H1 (cell line): ENCODE results near the gene NAALADL1. TPM values are rescaled to one million over a fixed set of nuclear protein-coding genes. Genes with fewer than 3 reads are reported as not detected.

Experiments
- CHD1 ChIP-seq: IDR thresholded peaks from 2 replicates; pipeline ENCODE4 v1.6.1; 2012; ENCODE audit warnings: low read depth, low read length, improper control_type of control experiment
- CTCF ChIP-seq, 3 experiments: IDR thresholded peaks; 1 replicate in 2 of 3; 2 replicates in 1 of 3; pipeline versions ENCODE4 v1.5.1 to v1.6.1; 2011; ENCODE audit warnings: low read length in 3 of 3, mild to moderate bottlenecking in 3 of 3, inconsistent platforms in 2 of 3, low read depth in 1 of 3, moderate library complexity in 1 of 3; ENCODE audit not compliant: insufficient read depth in 1 of 3; ENCODE audit errors: control extremely low read depth in 1 of 3
- EP300 ChIP-seq, 2 experiments: IDR thresholded peaks; 1 replicate in 1 of 2; 2 replicates in 1 of 2; pipeline ENCODE4 v1.6.1; 2011 to 2012; ENCODE audit warnings: low read depth in 2 of 2, low read length in 2 of 2, mild to moderate bottlenecking in 2 of 2, borderline replicate concordance in 1 of 2, inconsistent platforms in 1 of 2, moderate library complexity in 1 of 2
- FOSL1 ChIP-seq: IDR thresholded peaks from 2 replicates; pipeline ENCODE4 v1.6.1; 2011; ENCODE audit warnings: mild to moderate bottlenecking, low read depth, low read length, moderate library complexity; ENCODE audit not compliant: insufficient read depth
- HDAC6 ChIP-seq: IDR thresholded peaks from one replicate; pipeline ENCODE4 v1.7.1; 2012; ENCODE audit warnings: low read depth, mild to moderate bottlenecking, inconsistent platforms, low read length, moderate library complexity
- KDM4A ChIP-seq: IDR thresholded peaks from one replicate; pipeline ENCODE4 v1.7.1; 2012; ENCODE audit warnings: low read depth, mild to moderate bottlenecking, moderate library complexity, low read length, inconsistent platforms; ENCODE audit not compliant: severe bottlenecking
- MAX ChIP-seq: IDR thresholded peaks from 2 replicates; pipeline ENCODE4 v1.6.1; 2012; ENCODE audit warnings: inconsistent platforms
- TCF12 ChIP-seq: IDR thresholded peaks from 2 replicates; pipeline ENCODE4 v1.6.1; 2011; ENCODE audit warnings: low read depth, mild to moderate bottlenecking, low read length
- polyA plus RNA-seq, 7 experiments: library from polyadenylated mRNA; depleted of rRNA in 3 of 7; stranded (reverse) in 5 of 7; unstranded in 2 of 7; fragments of >200 nt in 5 of 7; fragments of 200-250 nt in 2 of 7; gene quantifications; 1 replicate in 5 of 7; 2 replicates in 1 of 7; 4 replicates in 1 of 7; pipeline versions ENCODE4 v1.2.1 to v1.2.3, GENCODE V29; 2011 to 2013; ENCODE audit warnings: missing spikeins in 2 of 7, mixed read lengths in 2 of 7
- total RNA-seq: library from RNA; stranded (reverse); fragmentation: NEBNext Ultra II Directional; extraction: Animal tissue kit (Norgen Biotek cat#: 25700); gene quantifications from 2 replicates; pipeline ENCODE4 v1.2.1, GENCODE V29; 2021

NAALADL1 gene
- total and polyA plus RNA-seq, 2 of the 8 experiments (the other 6 are each of a cell fraction or from before 2014, with no cell fraction given): 7.5 to 9.9 TPM

- TF ChIP-seq EP300 (IDR thresholded peaks at IDR 0.05; ENCODE audit: borderline replicate concordance in 1 of 2, low read depth in 2 of 2, low read length in 2 of 2): no peak
- no peak for TF ChIP-seq TCF12
- TF ChIP-seq CHD1: no peak
- TF ChIP-seq MAX: no peak; the same call in 1 of the 2 replicates
- TF ChIP-seq CTCF (IDR thresholded peaks at IDR 0.05; ENCODE audit: control extremely low read depth in 1 of 3, insufficient read depth in 1 of 3, low read depth in 1 of 3, low read length in 3 of 3): peak; percentile 79 to 92 (median 88)
- TF ChIP-seq KDM4A: no peak
- TF ChIP-seq HDAC6: no peak
- no peak for TF ChIP-seq FOSL1
- TF ChIP-seq, all 59 proteins: peak for 6
These were observed 19.8 kb upstream of the NAALADL1 start (continued) for GRCh38 chr11:65078151-65078550.
